SK-N-SH treated with all-trans-retinoic acid at 6 μM for 48 hours (cell line): ENCODE data around the gene CHI3L2.

Experiments
- ATAC-seq: fragments of 200-7000 bp; cut with Tn5 transposase; 3 replicates; pipeline ENCODE4 v1.9.1; 2020; ENCODE audit warnings: mild to moderate bottlenecking, moderate library complexity
- ARNTL ChIP-seq: fragments of 450-650 bp; formaldehyde crosslinking; IDR thresholded peaks from 2 replicates; pipeline ENCODE4 v1.5.0; 2020; ENCODE audit warnings: low read depth, mild to moderate bottlenecking, moderate library complexity, borderline replicate concordance
- BACH2 ChIP-seq: fragments of 250-450 bp; sonication (Bioruptor Pico); IDR thresholded peaks from 2 replicates; pipeline ENCODE4 v1.9.0; 2021; ENCODE audit warnings: mild to moderate bottlenecking, borderline replicate concordance
- CREB5 ChIP-seq: fragments of 250-450 bp; sonication (Bioruptor Pico); IDR thresholded peaks from 2 replicates; pipeline ENCODE4 v1.5.1; 2020; ENCODE audit warnings: low read depth, mild to moderate bottlenecking, moderate library complexity
- CSDC2 ChIP-seq: fragments of 250-450 bp; sonication (Bioruptor Pico); IDR thresholded peaks from 2 replicates; pipeline ENCODE4 v1.5.0; 2020; ENCODE audit warnings: mild to moderate bottlenecking, moderate library complexity
- CSRNP3 ChIP-seq: fragments of 250-450 bp; sonication (Bioruptor Pico); IDR thresholded peaks from 2 replicates; pipeline ENCODE4 v1.5.1; 2021; ENCODE audit warnings: mild to moderate bottlenecking, moderate library complexity
- ESRRG ChIP-seq: fragments of 250-450 bp; sonication (Bioruptor Pico); IDR thresholded peaks from 2 replicates; pipeline ENCODE4 v1.6.1; 2021; ENCODE audit warnings: mild to moderate bottlenecking
- GLIS3 ChIP-seq: fragments of 250-450 bp; sonication (Bioruptor Pico); IDR thresholded peaks from 2 replicates; pipeline ENCODE4 v1.5.0; 2020; ENCODE audit warnings: mild to moderate bottlenecking, moderate library complexity
- ISL1 ChIP-seq: fragments of 250-450 bp; sonication (Bioruptor Pico); IDR thresholded peaks from 2 replicates; pipeline ENCODE4 v2.1.2; 2022; ENCODE audit warnings: mild to moderate bottlenecking, moderate library complexity
- OSR1 ChIP-seq: fragments of 250-450 bp; sonication (Bioruptor Pico); IDR thresholded peaks from 2 replicates; pipeline ENCODE4 v1.8.0; 2022; ENCODE audit warnings: moderate library complexity, mild to moderate bottlenecking, inconsistent platforms
- PPARA ChIP-seq: fragments of 250-450 bp; sonication (Bioruptor Pico); IDR thresholded peaks from 2 replicates; pipeline ENCODE4 v1.5.0; 2020; ENCODE audit warnings: mild to moderate bottlenecking, borderline replicate concordance
- RARB ChIP-seq: fragments of 250-450 bp; sonication (Bioruptor Pico); IDR thresholded peaks from 2 replicates; pipeline ENCODE4 v1.8.0; 2021; ENCODE audit warnings: mild to moderate bottlenecking, moderate library complexity
- SNAI2 ChIP-seq: fragments of 250-450 bp; sonication (Bioruptor Pico); IDR thresholded peaks from 2 replicates; pipeline ENCODE4 v1.5.0; 2020; ENCODE audit warnings: mild to moderate bottlenecking, moderate library complexity
- TCF4 ChIP-seq: fragments of 250-450 bp; sonication (Bioruptor Pico); IDR thresholded peaks from 2 replicates; pipeline ENCODE4 v1.8.0; 2021; ENCODE audit warnings: mild to moderate bottlenecking, moderate library complexity, borderline replicate concordance
- TOX ChIP-seq: fragments of 250-450 bp; sonication (Bioruptor Pico); IDR thresholded peaks from 2 replicates; pipeline ENCODE4 v1.8.0; 2021; ENCODE audit warnings: mild to moderate bottlenecking, moderate library complexity, borderline replicate concordance
- TSHZ2 ChIP-seq: fragments of 250-450 bp; sonication (Bioruptor Pico); IDR thresholded peaks from 2 replicates; pipeline ENCODE4 v1.5.0; 2020; ENCODE audit warnings: mild to moderate bottlenecking, moderate library complexity
- ZC3H10 ChIP-seq: fragments of 250-450 bp; sonication (Bioruptor Pico); IDR thresholded peaks from 2 replicates; pipeline ENCODE4 v1.5.1; 2021; ENCODE audit warnings: mild to moderate bottlenecking, moderate library complexity
- ZFP3 ChIP-seq: fragments of 250-450 bp; sonication (Bioruptor Pico); IDR thresholded peaks from 2 replicates; pipeline ENCODE4 v1.5.0; 2020; ENCODE audit warnings: mild to moderate bottlenecking, moderate library complexity
- ZFP30 ChIP-seq: fragments of 450-650 bp; formaldehyde crosslinking; IDR thresholded peaks from 2 replicates; pipeline ENCODE4 v1.5.0; 2022; ENCODE audit warnings: mild to moderate bottlenecking, moderate library complexity
- ZNF565 ChIP-seq: fragments of 450-650 bp; formaldehyde crosslinking; conservative IDR thresholded peaks from 2 replicates; pipeline ENCODE4 v1.5.0; 2020; ENCODE audit warnings: low read depth, mild to moderate bottlenecking, moderate library complexity
- ZNF8 ChIP-seq: fragments of 450-650 bp; formaldehyde crosslinking; IDR thresholded peaks from 2 replicates; pipeline ENCODE4 v1.5.0; 2020; ENCODE audit warnings: mild to moderate bottlenecking, moderate library complexity
- TF ChIP-seq, protein P1 (sequence below): fragments of 250-450 bp; sonication (Bioruptor Pico); IDR thresholded peaks from 2 replicates; pipeline ENCODE4 v1.8.0; 2021; ENCODE audit warnings: low read depth, mild to moderate bottlenecking, moderate library complexity, borderline replicate concordance

CHI3L2 gene

DNA sequence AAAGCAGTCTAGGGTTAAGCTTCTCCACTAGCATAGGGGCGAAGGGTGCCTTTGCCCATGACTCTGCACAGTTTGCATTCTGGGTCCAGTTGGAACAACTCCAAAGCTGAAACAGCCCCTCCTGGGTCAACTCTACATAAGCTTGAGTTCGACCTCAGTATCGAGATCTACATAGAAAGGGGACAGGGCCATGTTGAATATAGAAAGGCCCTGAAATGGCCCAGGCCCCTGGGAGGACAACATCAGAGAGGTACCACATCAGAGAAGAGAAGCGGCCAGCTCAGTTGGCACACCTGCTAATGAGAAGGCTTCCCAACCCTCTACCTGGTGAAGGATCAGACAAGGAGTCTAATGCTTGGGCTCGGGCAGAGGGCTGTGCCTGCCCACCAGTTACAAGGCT, 28.7 kb upstream of the CHI3L2 start:
- TF ChIP-seq ZNF565 (CRISPR knock-in tag) (no peak), ARNTL (CRISPR knock-in tag) (no peak), TCF4 (CRISPR knock-in tag) (no peak), BACH2 (CRISPR knock-in tag) (no peak), TSHZ2 (CRISPR knock-in tag) (no peak), ZC3H10 (CRISPR knock-in tag) (no peak), ESRRG (CRISPR knock-in tag) (no peak), CSRNP3 (no peak), GLIS3 (no peak), OSR1 (CRISPR knock-in tag) (no peak), PPARA (no peak), RARB (CRISPR knock-in tag) (no peak)
- TF ChIP-seq, protein P1, sequence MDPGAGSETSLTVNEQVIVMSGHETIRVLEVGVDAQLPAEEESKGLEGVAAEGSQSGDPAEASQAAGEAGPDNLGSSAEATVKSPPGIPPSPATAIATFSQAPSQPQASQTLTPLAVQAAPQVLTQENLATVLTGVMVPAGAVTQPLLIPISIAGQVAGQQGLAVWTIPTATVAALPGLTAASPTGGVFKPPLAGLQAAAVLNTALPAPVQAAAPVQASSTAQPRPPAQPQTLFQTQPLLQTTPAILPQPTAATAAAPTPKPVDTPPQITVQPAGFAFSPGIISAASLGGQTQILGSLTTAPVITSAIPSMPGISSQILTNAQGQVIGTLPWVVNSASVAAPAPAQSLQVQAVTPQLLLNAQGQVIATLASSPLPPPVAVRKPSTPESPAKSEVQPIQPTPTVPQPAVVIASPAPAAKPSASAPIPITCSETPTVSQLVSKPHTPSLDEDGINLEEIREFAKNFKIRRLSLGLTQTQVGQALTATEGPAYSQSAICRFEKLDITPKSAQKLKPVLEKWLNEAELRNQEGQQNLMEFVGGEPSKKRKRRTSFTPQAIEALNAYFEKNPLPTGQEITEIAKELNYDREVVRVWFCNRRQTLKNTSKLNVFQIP (CRISPR knock-in tag): no peak
- no peak for ATAC-seq

GRCh38 chr1:111199329-111199728, 28.2 kb upstream of the CHI3L2 start:
- ATAC-seq: no peak
- no peak for TF ChIP-seq BACH2 (CRISPR knock-in tag)
- TF ChIP-seq PPARA: no peak
- TF ChIP-seq CREB5 (CRISPR knock-in tag): no peak
- TF ChIP-seq OSR1 (CRISPR knock-in tag): no peak
- TF ChIP-seq SNAI2 (CRISPR knock-in tag): no peak
- TF ChIP-seq TOX (CRISPR knock-in tag): no peak
- no peak for TF ChIP-seq ARNTL (CRISPR knock-in tag)
- TF ChIP-seq ZFP3 (CRISPR knock-in tag): no peak
- no peak for TF ChIP-seq ZNF565 (CRISPR knock-in tag)
- no peak for TF ChIP-seq GLIS3
- TF ChIP-seq, protein P1 (CRISPR knock-in tag): no peak
- TF ChIP-seq ZFP30 (CRISPR knock-in tag): no peak
- no peak for TF ChIP-seq CSDC2 (CRISPR knock-in tag)
- TF ChIP-seq ZC3H10 (CRISPR knock-in tag): no peak
- TF ChIP-seq ESRRG (CRISPR knock-in tag): no peak
- no peak for TF ChIP-seq ISL1
- TF ChIP-seq RARB (CRISPR knock-in tag): no peak
- no peak for TF ChIP-seq ZNF8
- TF ChIP-seq, all 23 proteins: peak for 0
